ENCODE measurements around the gene TEC. TPM values are rescaled to one million over a fixed set of nuclear protein-coding genes. Genes with fewer than 3 reads are reported as not detected.

The TEC gene
- total RNA-seq, 1 donor from 2014 or later, result 0.21 TPM

- Mint-ChIP-seq H3K27me3 (ENCODE audit: low read depth) (no peaks in the 10 kb centered on the region), H3K36me3 (ENCODE audit: low read depth) (no peaks in the 10 kb centered on the region), H3K4me3 (no peak overlapping the region), H3K4me1 (no peaks in the 10 kb centered on the region), H3K9me3 (peaks cover 3% of the 10 kb centered on the region), H3K27ac (ENCODE audit: unreplicated experiment) (no peak overlapping the region)
- DNase-seq (ENCODE audit: low read depth, low spot score), result no peak
- no peak for TF ChIP-seq CTCF (conservative IDR thresholded peaks at IDR 0.05)
Observed at GRCh38 chr4:48307528-48307927, 37.9 kb upstream of the TEC start.

DNA sequence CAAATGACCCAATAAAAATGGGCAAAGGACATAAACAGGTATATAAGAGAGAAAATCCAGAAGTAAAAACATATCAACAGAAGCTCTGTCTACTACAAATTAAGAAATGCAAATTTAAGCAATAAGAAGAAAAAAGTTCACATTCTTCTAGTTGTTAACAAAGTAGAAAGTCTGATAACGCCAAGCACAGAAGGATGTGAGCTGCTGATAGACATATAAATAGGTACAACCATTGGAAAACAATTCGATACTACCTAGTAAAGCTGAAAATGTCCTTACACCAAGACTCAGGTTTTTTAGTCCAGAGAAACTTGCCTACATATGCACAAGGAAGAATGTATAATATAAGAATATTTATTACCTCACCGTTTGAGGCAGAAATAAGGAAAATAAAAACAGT is 35.9 kb upstream of the TEC start:
- H3K27ac Mint-ChIP-seq (ENCODE audit: unreplicated experiment), result no peak overlapping the region
- H3K27me3 Mint-ChIP-seq (ENCODE audit: low read depth), result no peaks in the 10 kb centered on the region
- no peaks in the 10 kb centered on the region for H3K9me3 Mint-ChIP-seq
- H3K36me3 Mint-ChIP-seq (ENCODE audit: low read depth), result no peaks in the 10 kb centered on the region
- no peak overlapping the region for H3K4me3 Mint-ChIP-seq
- H3K4me1 Mint-ChIP-seq, result no peaks in the 10 kb centered on the region
- TF ChIP-seq CTCF (conservative IDR thresholded peaks at IDR 0.05), result no peak
- DNase-seq (ENCODE audit: low read depth, low spot score), result no peak

DNA sequence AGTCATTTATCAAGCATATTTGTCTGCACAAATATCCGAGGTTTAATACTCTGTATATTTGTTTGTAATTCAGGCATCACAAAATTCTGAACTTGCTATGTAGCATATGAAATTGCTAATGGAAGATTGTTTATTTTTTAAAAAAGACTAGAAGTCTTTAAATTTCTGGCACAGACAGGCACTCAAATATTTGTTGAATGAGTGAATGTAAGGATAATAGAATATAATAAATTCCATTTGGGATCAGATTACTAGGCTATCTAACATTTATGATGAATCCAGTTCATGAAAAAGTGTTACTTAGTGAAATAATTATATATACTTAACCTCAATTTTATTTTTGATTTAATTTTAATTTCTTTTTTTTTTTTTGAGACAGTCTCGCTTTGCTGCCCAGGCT is 30.4 kb upstream of the TEC start:
- no peak overlapping the region for H3K27ac Mint-ChIP-seq (ENCODE audit: unreplicated experiment)
- H3K27me3 Mint-ChIP-seq (ENCODE audit: low read depth), result no peaks in the 10 kb centered on the region
- H3K4me1 Mint-ChIP-seq, result no peaks in the 10 kb centered on the region
- no peak for DNase-seq (ENCODE audit: low read depth, low spot score)
- H3K4me3 Mint-ChIP-seq, result no peak overlapping the region
- TF ChIP-seq CTCF (conservative IDR thresholded peaks at IDR 0.05), result no peak
- no peaks in the 10 kb centered on the region for H3K9me3 Mint-ChIP-seq
- H3K36me3 Mint-ChIP-seq (ENCODE audit: low read depth), result no peaks in the 10 kb centered on the region

DNA sequence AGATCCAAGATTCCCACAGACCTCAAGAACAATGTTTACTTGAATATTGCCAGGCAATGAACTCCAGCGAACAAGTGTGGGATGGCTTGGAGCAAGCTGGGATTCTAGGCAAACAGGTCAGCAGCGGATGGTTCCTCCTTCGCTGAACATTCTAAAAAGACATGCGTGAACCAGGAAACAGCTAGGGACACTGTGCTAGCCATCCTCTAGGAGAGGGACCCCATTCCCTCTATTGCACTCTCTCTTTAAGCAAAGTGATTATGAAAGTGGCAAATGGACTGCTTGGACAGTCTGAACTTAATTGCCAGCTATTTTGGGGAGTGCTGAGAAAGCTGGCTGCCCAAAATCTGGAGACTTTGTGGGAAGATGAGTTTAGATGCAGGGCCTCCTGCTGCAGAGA is 29.9 kb upstream of the TEC start:
- Mint-ChIP-seq H3K4me3 (no peak overlapping the region), H3K27ac (ENCODE audit: unreplicated experiment) (no peak overlapping the region), H3K27me3 (ENCODE audit: low read depth) (no peaks in the 10 kb centered on the region), H3K36me3 (ENCODE audit: low read depth) (no peaks in the 10 kb centered on the region), H3K9me3 (no peaks in the 10 kb centered on the region), H3K4me1 (no peaks in the 10 kb centered on the region)
- no peak for TF ChIP-seq CTCF (conservative IDR thresholded peaks at IDR 0.05)
- no peak for DNase-seq (ENCODE audit: low read depth, low spot score)

- Mint-ChIP-seq H3K9me3 (no peaks in the 10 kb centered on the region), H3K4me3 (no peak overlapping the region), H3K36me3 (ENCODE audit: low read depth) (no peaks in the 10 kb centered on the region), H3K27ac (ENCODE audit: unreplicated experiment) (no peak overlapping the region), H3K27me3 (ENCODE audit: low read depth) (no peaks in the 10 kb centered on the region), H3K4me1 (no peaks in the 10 kb centered on the region)
- DNase-seq (ENCODE audit: low read depth, low spot score), result no peak
- TF ChIP-seq CTCF (conservative IDR thresholded peaks at IDR 0.05), result no peak
Observed at GRCh38 chr4:48297256-48297846, 27.7 kb upstream of the TEC start.

- Mint-ChIP-seq H3K27me3 (ENCODE audit: low read depth) (no peaks in the 10 kb centered on the region), H3K9me3 (no peaks in the 10 kb centered on the region), H3K4me1 (no peaks in the 10 kb centered on the region), H3K4me3 (no peak overlapping the region), H3K27ac (ENCODE audit: unreplicated experiment) (no peak overlapping the region), H3K36me3 (ENCODE audit: low read depth) (no peaks in the 10 kb centered on the region)
- TF ChIP-seq CTCF (conservative IDR thresholded peaks at IDR 0.05), result no peak
- DNase-seq (ENCODE audit: low read depth, low spot score), result no peak
Observed at GRCh38 chr4:48296365-48296764, 26.7 kb upstream of the TEC start.

Measured in neural crest cell (in vitro differentiated cells).